ENCODE data around the gene COL9A3.

Gene COL9A3

DNA sequence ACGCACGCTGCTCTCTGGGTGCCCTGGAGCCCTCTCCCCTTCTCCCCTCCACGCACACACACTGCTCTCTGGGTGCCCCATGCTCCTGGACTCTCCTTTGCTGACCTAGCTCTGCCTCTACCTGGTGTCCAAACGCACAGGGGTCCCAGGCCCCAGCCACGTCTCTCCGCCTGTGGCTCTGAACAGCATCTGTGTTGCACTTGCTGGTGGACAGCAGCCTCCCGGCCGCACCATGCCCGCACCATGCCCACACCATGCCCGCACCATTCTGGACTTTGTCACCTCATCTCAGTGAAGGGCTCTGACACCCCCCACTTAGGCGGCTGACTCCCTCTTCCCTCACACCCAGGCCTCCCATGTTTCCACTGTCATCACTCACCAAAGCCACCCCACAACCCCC lies 23.0 kb downstream of the COL9A3 start:
- no peak overlapping the region for H3K4me3 ChIP-seq (replicated peaks; ENCODE audit: low read depth, low read length)
- TF ChIP-seq, protein P1, sequence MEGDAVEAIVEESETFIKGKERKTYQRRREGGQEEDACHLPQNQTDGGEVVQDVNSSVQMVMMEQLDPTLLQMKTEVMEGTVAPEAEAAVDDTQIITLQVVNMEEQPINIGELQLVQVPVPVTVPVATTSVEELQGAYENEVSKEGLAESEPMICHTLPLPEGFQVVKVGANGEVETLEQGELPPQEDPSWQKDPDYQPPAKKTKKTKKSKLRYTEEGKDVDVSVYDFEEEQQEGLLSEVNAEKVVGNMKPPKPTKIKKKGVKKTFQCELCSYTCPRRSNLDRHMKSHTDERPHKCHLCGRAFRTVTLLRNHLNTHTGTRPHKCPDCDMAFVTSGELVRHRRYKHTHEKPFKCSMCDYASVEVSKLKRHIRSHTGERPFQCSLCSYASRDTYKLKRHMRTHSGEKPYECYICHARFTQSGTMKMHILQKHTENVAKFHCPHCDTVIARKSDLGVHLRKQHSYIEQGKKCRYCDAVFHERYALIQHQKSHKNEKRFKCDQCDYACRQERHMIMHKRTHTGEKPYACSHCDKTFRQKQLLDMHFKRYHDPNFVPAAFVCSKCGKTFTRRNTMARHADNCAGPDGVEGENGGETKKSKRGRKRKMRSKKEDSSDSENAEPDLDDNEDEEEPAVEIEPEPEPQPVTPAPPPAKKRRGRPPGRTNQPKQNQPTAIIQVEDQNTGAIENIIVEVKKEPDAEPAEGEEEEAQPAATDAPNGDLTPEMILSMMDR (IDR thresholded peaks at IDR 0.05; ENCODE audit: low read length, missing control alignments): no peak
- no peak for DNase-seq (ENCODE audit: low read depth)

GRCh38 chr20:62840244-62841197 lies 23.7 kb downstream of the COL9A3 start:
- TF ChIP-seq, protein P1 (IDR thresholded peaks at IDR 0.05; ENCODE audit: low read length, missing control alignments): no peak
- no peak for DNase-seq (ENCODE audit: low read depth)

GRCh38 chr20:62841705-62842212 lies 24.9 kb downstream of the COL9A3 start:
- DNase-seq (ENCODE audit: low read depth): no peak
- TF ChIP-seq, protein P1 (IDR thresholded peaks at IDR 0.05; ENCODE audit: low read length, missing control alignments): no peak
- no peak overlapping the region for H3K4me3 ChIP-seq (replicated peaks; ENCODE audit: low read depth, low read length)

More at GRCh38 chr20:62840244-62841197, 23.7 kb downstream of the COL9A3 start:
- H3K4me3 ChIP-seq (replicated peaks; ENCODE audit: low read depth, low read length): no peak overlapping the region

- no peak for DNase-seq (ENCODE audit: low read depth)
- H3K4me3 ChIP-seq (replicated peaks; ENCODE audit: low read depth, low read length): no peak overlapping the region
- TF ChIP-seq, protein P1 (IDR thresholded peaks at IDR 0.05; ENCODE audit: low read length, missing control alignments): no peak
These were observed 26.8 kb downstream of the COL9A3 start for GRCh38 chr20:62843656-62844055.

- no peak overlapping the region for H3K4me3 ChIP-seq (replicated peaks; ENCODE audit: low read depth, low read length)
- no peak for DNase-seq (ENCODE audit: low read depth)
- TF ChIP-seq, protein P1 (IDR thresholded peaks at IDR 0.05; ENCODE audit: low read length, missing control alignments): no peak
These were observed 27.3 kb downstream of the COL9A3 start for GRCh38 chr20:62844182-62844581.

DNA sequence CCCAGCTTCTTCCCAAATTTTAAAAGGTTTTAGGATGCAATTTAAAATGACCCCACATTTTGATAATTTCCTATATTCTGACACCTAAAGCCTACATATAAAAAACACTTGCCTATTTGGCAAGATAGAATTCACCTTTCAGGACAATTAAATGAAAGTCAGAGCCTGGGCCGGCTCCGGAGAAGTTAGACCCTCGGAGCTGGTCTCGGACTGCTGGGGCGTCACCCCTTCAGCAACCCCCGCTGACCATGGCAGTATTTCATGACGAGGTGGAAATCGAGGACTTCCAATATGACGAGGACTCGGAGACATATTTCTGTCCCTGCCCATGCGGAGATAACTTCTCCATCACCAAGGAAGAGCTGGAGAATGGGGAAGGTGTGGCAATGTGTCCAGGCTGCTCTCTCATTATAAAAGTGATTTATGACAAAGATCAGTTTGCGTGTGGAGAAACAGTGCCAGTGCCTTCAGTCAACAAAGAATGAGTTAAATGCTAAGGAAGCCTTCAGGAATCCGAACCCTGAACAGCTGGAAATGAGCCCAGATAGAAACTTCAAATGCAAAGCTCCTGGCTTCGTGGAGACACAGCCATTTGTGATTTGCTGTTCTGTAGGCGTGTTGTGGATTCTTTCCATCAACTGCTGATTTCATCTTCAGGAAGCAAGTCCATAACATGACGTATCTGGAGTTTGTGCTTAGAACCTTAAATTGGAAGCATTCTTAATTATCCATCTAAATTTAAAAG lies 28.7 kb downstream of the COL9A3 start:
- no peak for DNase-seq (ENCODE audit: low read depth)
- no peak overlapping the region for H3K4me3 ChIP-seq (replicated peaks; ENCODE audit: low read depth, low read length)
- TF ChIP-seq, protein P1 (IDR thresholded peaks at IDR 0.05; ENCODE audit: low read length, missing control alignments): no peak
